Frontal cortex (tissue), 4 donors: ENCODE measurements around the gene RUSC2. TPM values are rescaled to one million over a fixed set of nuclear protein-coding genes. Genes with fewer than 3 reads are reported as not detected.
A peak's percentile ranks its signal among the peaks of the same experiment; 100 is the strongest.
"Not testable (repeated sequence)": the region's sequence is repeated elsewhere in the genome, so short reads cannot be mapped to it uniquely, and the experiment has no call there.

Source experiments
- DNase-seq, 2 donors: peaks; one replicate each; pipeline ENCODE4 v3.0.0; 2012; ENCODE audit warnings: low spot score in 2 of 2
- FAIRE-seq: peaks from 2 replicates; lab custom pipeline; 2012; peaks lifted over from hg19 to GRCh38; lab: Jason Lieb, UNC
- total RNA-seq: library from RNA; depleted of rRNA; stranded (reverse); fragments of >200 nt; gene quantifications from one replicate; pipeline ENCODE4 v1.2.3, GENCODE V29; 2014
- donor health status: control.
- donor health status: control.
- donor health status: control.

Gene RUSC2
- total RNA-seq, 1 donor from 2014 or later: 50.5 TPM

- DNase-seq (no peak), FAIRE-seq (no peak)
Measured at GRCh38 chr9:35519692-35520363, 29.9 kb downstream of the RUSC2 start.

GRCh38 chr9:35520364-35520710, 30.4 kb downstream of the RUSC2 start:
- DNase-seq (no peak), FAIRE-seq (no peak)

- DNase-seq (no peak), FAIRE-seq (no peak)
Measured at GRCh38 chr9:35521708-35522107, 31.8 kb downstream of the RUSC2 start.

- no peak for FAIRE-seq
Measured at GRCh38 chr9:35522187-35522586, 32.3 kb downstream of the RUSC2 start.

GRCh38 chr9:35522700-35523099, 32.8 kb downstream of the RUSC2 start:
- no peak for FAIRE-seq

More at GRCh38 chr9:35522187-35522586, 32.3 kb downstream of the RUSC2 start:
- DNase-seq: no peak

GRCh38 chr9:35523556-35523955, 33.6 kb downstream of the RUSC2 start:
- DNase-seq: not testable (repeated sequence)

More at GRCh38 chr9:35522700-35523099, 32.8 kb downstream of the RUSC2 start:
- DNase-seq: no peak

GRCh38 chr9:35526087-35526801, 36.3 kb downstream of the RUSC2 start:
- no peak for DNase-seq
- no peak for FAIRE-seq

More at GRCh38 chr9:35523556-35523955, 33.6 kb downstream of the RUSC2 start:
- FAIRE-seq: not testable (repeated sequence)

- no peak for FAIRE-seq
- DNase-seq: no peak
Measured at GRCh38 chr9:35529161-35529823, 39.4 kb downstream of the RUSC2 start.

- DNase-seq (no peak), FAIRE-seq (no peak)
Measured at GRCh38 chr9:35533398-35533797, 43.5 kb downstream of the RUSC2 start.

GRCh38 chr9:35534921-35535320, 45.0 kb downstream of the RUSC2 start:
- peak; percentile 49 for FAIRE-seq

GRCh38 chr9:35537913-35538312, 48.0 kb downstream of the RUSC2 start:
- DNase-seq: no peak
- FAIRE-seq: no peak

More at GRCh38 chr9:35534921-35535320, 45.0 kb downstream of the RUSC2 start:
- not testable (repeated sequence) for DNase-seq

- FAIRE-seq: no peak
- DNase-seq: peak in 1 of 2 donors; percentile 76
Measured at GRCh38 chr9:35538361-35539234, 48.7 kb downstream of the RUSC2 start.

Other genes starting within 250 kb of the RUSC2 start
- gene TESK1, start 115.2 kb downstream of the RUSC2 start, total RNA-seq: 12.2 TPM
- gene CD72, start 128.3 kb downstream of the RUSC2 start, total RNA-seq: 0.41 TPM
- gene SIT1, start 160.8 kb downstream of the RUSC2 start, total RNA-seq: not detected
- gene RMRP, start 167.9 kb downstream of the RUSC2 start, total RNA-seq: 133,388 TPM
- gene CCDC107, start 168.2 kb downstream of the RUSC2 start, total RNA-seq: 10.6 TPM
- 0.41 TPM for gene ARHGEF39, start 175.1 kb downstream of the RUSC2 start, total RNA-seq
- 0.82 TPM for gene CA9, start 183.8 kb downstream of the RUSC2 start, total RNA-seq
- 11.0 TPM for gene TPM2, start 199.8 kb downstream of the RUSC2 start, total RNA-seq
- gene TLN1, start 242.1 kb downstream of the RUSC2 start, total RNA-seq: 16.3 TPM
- 30.6 TPM for gene CREB3, start 242.6 kb downstream of the RUSC2 start, total RNA-seq